Muscle layer of colon (tissue), 2 donors: ENCODE results near the gene IMMT.
A peak's percentile ranks its signal among the peaks of the same experiment; 100 is the strongest.

Experiments used
- H3K27ac ChIP-seq: one replicate; pipeline ENCODE4 v1.7.0; 2013; ENCODE audit warnings: low read depth, mild to moderate bottlenecking, low read length, moderate library complexity
- H3K27me3 ChIP-seq, 2 donors: one replicate each; pipeline ENCODE4 v1.7.0; 2013; ENCODE audit warnings: low read length in 2 of 2, mild to moderate bottlenecking in 2 of 2; ENCODE audit not compliant: insufficient read depth in 2 of 2, control insufficient read depth in 1 of 2
- H3K36me3 ChIP-seq: one replicate; pipeline ENCODE4 v1.7.0; 2013; ENCODE audit warnings: mild to moderate bottlenecking, low read length; ENCODE audit not compliant: insufficient read depth
- H3K4me1 ChIP-seq: one replicate; pipeline ENCODE4 v1.7.0; 2013; ENCODE audit warnings: mild to moderate bottlenecking, low read length; ENCODE audit not compliant: insufficient read depth
- H3K4me3 ChIP-seq, 2 donors: one replicate each; pipeline ENCODE4 v1.7.0; 2013; ENCODE audit warnings: low read length in 2 of 2, low read depth in 1 of 2, mild to moderate bottlenecking in 1 of 2, moderate library complexity in 1 of 2
- H3K9ac ChIP-seq: one replicate; pipeline ENCODE4 v1.7.0; 2013; ENCODE audit warnings: low read length
- H3K9me3 ChIP-seq: one replicate; pipeline ENCODE4 v1.7.0; 2013; ENCODE audit warnings: mild to moderate bottlenecking, low read length
- donor health status: abdominal sarcoma.
- donor health status: Adenocarcinoma of cecum.

Gene IMMT

GRCh38 chr2:86225581-86225980 lies 30.3 kb upstream of the IMMT start:
- H3K9ac ChIP-seq, result no peak overlapping the region
- no peak overlapping the region for H3K4me3 ChIP-seq
- H3K27ac ChIP-seq, result peak overlapping the region; percentile 91

GRCh38 chr2:86224645-86225355 lies 29.5 kb upstream of the IMMT start:
- Histone ChIP-seq H3K27me3 (no peaks in the 10 kb centered on the region), H3K36me3 (peaks cover 3% of the 10 kb centered on the region), H3K9me3 (no peaks in the 10 kb centered on the region), H3K4me3 (peak overlapping the region in 1 of 2 donors; percentile 15), H3K27ac (peak overlapping the region; percentile 91), H3K9ac (peak overlapping the region; percentile 30), H3K4me1 (peaks cover 46% of the 10 kb centered on the region)

More at GRCh38 chr2:86225581-86225980, 30.3 kb upstream of the IMMT start:
- Histone ChIP-seq H3K27me3 (no peaks in the 10 kb centered on the region), H3K4me1 (peaks cover 46% of the 10 kb centered on the region), H3K36me3 (no peaks in the 10 kb centered on the region), H3K9me3 (no peaks in the 10 kb centered on the region)

DNA sequence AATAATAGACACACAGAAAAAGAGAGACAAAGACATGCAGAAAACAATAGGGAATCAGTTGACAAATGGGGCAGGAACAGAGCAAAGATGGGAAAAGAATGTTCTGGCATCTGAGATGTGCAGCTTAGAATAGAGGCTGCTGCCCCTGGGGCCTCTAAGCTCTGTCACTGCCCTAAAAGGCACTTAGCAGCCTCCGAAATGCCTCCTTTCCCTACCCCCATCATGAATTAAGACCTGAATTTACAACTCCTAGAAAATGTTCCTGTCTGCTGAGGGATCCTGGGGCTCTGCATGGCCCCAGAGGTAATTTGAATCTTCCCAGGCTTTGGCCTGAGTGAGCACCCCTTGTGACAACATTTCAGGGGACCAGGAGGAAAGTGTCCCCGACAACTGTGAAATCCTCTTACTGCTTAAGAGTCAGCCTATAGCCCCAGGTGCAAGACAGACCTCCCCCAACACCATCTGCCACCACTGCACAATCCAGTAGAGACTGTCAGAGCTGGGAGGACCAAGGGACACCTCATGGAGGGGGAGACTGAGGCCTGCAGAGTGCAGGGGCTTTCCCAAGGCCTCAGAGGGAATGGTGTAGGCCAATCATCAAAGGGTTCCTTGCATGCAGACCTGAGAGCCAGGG lies 28.8 kb upstream of the IMMT start:
- Histone ChIP-seq H3K36me3 (peaks cover 5% of the 10 kb centered on the region), H3K4me3 (peak overlapping the region in 1 of 2 donors; percentile 15), H3K27me3 (no peaks in the 10 kb centered on the region), H3K9me3 (no peaks in the 10 kb centered on the region), H3K27ac (peak overlapping the region; percentile 91), H3K4me1 (peaks cover 46% of the 10 kb centered on the region), H3K9ac (peak overlapping the region; percentile 51)

GRCh38 chr2:86223140-86223926 lies 28.1 kb upstream of the IMMT start:
- Histone ChIP-seq H3K9ac (peak overlapping the region; percentile 51), H3K9me3 (no peaks in the 10 kb centered on the region), H3K4me3 (peak overlapping the region in 1 of 2 donors; percentile 36), H3K36me3 (peaks cover 5% of the 10 kb centered on the region), H3K27ac (peak overlapping the region; percentile 91), H3K4me1 (peaks cover 46% of the 10 kb centered on the region), H3K27me3 (no peaks in the 10 kb centered on the region)

DNA sequence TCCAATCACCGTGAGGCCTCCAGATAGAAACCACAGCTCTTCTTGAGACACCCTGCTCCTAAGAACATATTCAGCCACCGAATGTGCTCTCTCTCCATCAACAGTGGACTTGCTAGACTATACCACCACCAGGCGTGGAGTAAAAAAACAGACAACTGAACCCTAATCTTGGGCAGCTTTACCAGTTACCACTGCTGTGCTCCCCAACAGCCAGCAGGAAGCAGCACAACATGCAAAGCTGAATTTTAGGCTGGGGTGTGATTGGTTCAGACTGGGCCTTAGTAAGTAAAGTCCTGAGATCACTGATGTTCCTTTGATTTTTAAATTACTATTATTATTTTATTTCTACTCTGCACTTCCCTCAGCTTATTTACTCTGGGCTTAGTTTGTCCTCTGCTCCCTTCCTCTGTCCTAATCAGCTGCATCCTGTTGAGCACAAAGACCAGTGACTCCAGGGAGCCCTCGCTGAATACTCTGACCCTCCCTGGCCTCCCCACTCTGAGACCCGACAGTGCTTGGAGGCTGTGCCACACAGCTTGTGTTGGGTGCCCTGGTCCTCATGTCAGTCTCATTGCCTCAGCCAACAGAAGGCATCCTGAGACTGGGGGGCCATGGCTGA lies 25.9 kb upstream of the IMMT start:
- H3K9ac ChIP-seq, result no peak overlapping the region
- H3K4me1 ChIP-seq, result peaks cover 46% of the 10 kb centered on the region

GRCh38 chr2:86219896-86220295 lies 24.6 kb upstream of the IMMT start:
- peaks cover 37% of the 10 kb centered on the region for H3K4me1 ChIP-seq
- H3K27ac ChIP-seq, result no peak overlapping the region
- no peaks in the 10 kb centered on the region for H3K9me3 ChIP-seq
- no peaks in the 10 kb centered on the region for H3K27me3 ChIP-seq
- peaks cover 8% of the 10 kb centered on the region for H3K36me3 ChIP-seq
- no peak overlapping the region for H3K4me3 ChIP-seq
- no peak overlapping the region for H3K9ac ChIP-seq

More for the DNA sequence above, 25.9 kb upstream of the IMMT start:
- H3K27me3 ChIP-seq, result no peaks in the 10 kb centered on the region
- H3K36me3 ChIP-seq, result peaks cover 5% of the 10 kb centered on the region
- no peak overlapping the region for H3K4me3 ChIP-seq
- peak overlapping the region; percentile 46 for H3K27ac ChIP-seq
- H3K9me3 ChIP-seq, result no peaks in the 10 kb centered on the region

DNA sequence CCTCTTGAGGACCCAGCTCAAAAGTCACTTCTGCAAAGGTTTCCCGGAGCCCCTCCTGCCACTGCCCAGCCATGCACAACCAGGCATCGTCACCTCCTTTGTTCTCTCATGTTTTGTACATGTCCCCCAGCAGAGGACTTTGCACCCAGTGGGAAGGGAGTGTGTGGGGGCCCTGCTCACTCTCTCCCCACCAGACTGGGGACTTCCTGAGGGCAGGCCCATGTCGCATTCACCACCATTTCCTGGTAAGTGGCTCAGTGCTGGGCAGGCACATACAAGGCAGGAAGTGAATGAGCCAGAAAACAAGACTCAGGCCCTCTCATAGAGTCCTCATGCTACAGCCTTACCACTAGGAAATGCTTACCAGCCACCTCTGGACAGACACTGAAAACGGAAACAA lies 22.9 kb upstream of the IMMT start:
- Histone ChIP-seq H3K9me3 (no peaks in the 10 kb centered on the region), H3K9ac (no peak overlapping the region), H3K27me3 (no peaks in the 10 kb centered on the region), H3K27ac (no peak overlapping the region), H3K4me1 (peaks cover 19% of the 10 kb centered on the region), H3K36me3 (peaks cover 8% of the 10 kb centered on the region), H3K4me3 (no peak overlapping the region)

DNA sequence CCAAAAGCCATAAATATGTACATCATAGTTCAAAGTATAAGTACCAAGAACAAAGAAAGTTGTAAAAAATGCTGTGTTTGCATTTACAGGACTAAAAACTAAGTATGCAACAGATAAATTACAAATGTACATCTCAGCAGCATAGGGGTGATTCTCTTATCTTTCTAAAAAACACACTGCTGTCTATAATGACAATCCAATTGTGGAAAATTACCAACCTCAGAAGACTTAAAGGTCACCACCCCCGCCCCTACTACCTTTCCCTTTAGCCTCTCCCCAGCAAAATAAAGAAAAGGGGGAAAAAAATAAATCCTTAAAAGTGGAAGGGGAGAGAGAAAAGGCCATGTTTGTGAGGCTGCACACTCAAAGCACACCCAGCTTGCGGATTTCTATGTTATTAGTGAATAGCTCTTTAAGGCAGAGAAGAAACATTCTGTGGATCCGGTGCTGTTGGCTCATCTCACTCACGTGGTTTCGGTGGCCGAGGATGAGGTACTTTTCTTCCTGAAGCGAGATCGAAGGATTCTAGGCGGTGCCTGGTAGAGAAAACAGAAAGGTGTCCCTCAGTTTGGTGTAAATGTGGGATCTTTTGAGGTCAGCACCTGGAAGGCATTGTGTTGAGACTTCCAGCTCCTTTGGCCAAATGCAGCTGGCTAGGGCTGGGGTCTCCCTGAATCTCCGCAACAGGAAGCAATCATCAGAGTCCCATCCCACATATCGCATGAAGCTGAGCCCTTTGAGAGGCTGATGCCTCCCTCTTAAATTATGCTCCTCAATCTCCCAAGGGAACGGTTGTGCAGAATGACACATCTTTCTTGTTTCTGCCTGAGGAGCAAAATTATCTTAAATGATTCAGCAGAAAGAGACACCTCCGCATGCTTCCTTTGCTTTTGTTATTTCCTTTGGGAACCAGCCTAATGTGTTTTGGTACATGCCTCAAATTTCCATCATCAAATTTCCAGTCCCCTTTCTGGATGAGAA lies 21.6 kb upstream of the IMMT start:
- H3K36me3 ChIP-seq, result peaks cover 15% of the 10 kb centered on the region
- no peaks in the 10 kb centered on the region for H3K9me3 ChIP-seq
- no peak overlapping the region for H3K9ac ChIP-seq
- H3K27ac ChIP-seq, result no peak overlapping the region
- peaks cover 6% of the 10 kb centered on the region for H3K4me1 ChIP-seq
- H3K27me3 ChIP-seq, result no peaks in the 10 kb centered on the region
- H3K4me3 ChIP-seq, result no peak overlapping the region

DNA sequence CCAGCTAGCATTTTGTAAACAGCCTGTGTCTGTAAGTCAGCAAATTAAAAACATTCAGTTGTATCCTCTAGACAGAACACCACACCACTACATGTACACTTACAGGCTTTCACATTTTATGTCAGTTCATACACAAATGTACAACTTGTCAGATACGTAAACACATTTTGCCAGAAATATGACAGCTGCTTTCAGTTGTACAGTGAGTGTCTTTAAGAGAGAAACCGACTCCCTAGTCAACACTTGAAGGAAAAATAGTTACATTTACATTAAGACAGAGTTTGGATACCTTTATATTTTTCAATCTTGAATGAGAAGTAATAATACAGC lies 19.2 kb upstream of the IMMT start:
- Histone ChIP-seq H3K27ac (no peak overlapping the region), H3K36me3 (peaks cover 28% of the 10 kb centered on the region), H3K27me3 (no peaks in the 10 kb centered on the region), H3K4me1 (no peaks in the 10 kb centered on the region), H3K9me3 (no peaks in the 10 kb centered on the region), H3K4me3 (no peak overlapping the region), H3K9ac (no peak overlapping the region)

DNA sequence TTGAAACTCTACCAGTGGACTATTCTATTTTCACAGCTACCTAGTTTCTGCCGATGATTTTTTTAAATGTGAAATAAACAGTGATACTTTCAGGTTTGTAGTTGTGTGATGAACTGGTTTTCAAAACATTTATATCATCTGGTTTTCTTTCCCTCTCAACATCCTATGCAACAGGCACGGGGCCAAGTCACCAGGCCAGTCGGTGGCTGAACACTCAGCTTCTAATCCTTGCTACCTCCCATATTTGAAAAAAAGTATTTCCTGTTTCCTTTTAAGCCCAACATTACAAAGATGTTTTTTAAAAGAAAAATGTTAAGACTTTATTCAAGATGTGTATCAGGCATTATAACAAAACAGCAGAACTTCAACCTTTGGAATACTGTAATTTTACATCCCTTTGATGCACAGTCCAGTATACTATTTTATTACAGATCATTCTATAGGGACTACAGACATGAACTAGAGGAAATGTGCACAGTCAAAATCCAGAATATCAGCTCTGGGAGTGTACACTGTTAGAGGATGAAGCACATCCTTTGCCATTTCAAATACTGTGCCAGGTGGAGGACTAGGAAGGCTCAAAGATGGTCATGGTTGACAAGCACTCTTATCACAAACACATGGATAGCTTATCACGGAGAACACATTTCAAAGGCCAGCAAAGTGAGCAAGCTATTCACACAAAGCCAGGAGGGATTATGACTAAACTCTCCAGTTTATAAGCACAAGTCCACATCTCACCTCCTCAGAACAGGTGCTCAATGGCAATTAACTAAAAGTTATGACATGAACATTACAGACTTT lies 18.6 kb upstream of the IMMT start:
- Histone ChIP-seq H3K4me1 (no peaks in the 10 kb centered on the region), H3K27me3 (no peaks in the 10 kb centered on the region), H3K9ac (no peak overlapping the region), H3K36me3 (peaks cover 34% of the 10 kb centered on the region), H3K9me3 (no peaks in the 10 kb centered on the region), H3K27ac (no peak overlapping the region), H3K4me3 (no peak overlapping the region)
